ENCODE measurements around the gene HMX1.

HMX1 gene

DNA sequence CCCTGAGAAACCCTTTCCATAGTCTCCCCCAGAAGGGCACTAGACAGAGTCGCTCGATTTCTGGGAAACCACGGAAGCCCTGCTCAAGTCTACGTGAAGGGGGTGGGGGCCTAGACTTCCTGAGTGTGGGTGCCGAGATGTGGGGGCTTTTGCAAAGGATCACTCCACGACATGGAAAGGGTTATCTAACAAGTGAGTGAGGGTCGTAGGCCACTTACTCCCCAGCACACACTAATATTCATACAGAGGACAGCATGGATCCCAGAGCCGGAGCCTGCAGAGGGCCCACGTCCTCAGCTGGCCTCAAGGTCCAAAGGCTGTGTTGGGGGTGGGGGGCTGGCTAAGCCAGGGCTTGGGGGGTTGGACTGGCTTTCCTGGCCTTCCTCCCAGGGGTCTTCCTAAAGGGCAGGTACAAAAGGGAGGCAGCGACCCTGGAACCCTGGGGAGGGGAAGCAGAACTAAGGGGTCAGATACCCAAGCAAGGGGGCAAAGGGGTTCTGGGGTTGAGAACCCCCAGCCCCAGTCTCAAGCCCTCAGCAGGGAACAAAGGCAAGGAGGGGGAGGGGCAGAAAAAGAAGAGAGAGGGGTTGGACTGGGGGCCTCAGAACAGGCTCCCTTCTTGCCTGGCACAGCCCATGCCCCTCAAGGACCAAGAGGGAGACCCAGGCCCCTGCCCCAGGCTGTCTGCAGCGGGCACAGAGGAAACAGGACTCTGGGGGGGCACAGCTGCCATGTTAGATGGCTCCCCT, 1.6 kb downstream of the HMX1 start:
- Histone ChIP-seq H3K4me1 (ENCODE audit: control insufficient read depth in 5 of 5, insufficient read depth in 5 of 5, low read length in 5 of 5) (peaks cover 0 to 11% (median 8%) of the 10 kb centered on the region in 5 donors), H3K36me3 (ENCODE audit: control insufficient read depth in 5 of 5, insufficient read depth in 5 of 5, low read length in 5 of 5) (no peaks in the 10 kb centered on the region), H3K4me3 (ENCODE audit: low read depth in 1 of 5, low read length in 5 of 5) (no peak overlapping the region), H3K9ac (ENCODE audit: low read length in 5 of 5) (no peak overlapping the region), H3K9me3 (ENCODE audit: control insufficient read depth in 5 of 5, low read length in 5 of 5) (no peaks in the 10 kb centered on the region), H3K27ac (ENCODE audit: low read depth, low read length) (no peak overlapping the region), H3K27me3 (ENCODE audit: control insufficient read depth in 5 of 5, insufficient read depth in 4 of 5, low read length in 5 of 5) (peaks cover 71 to 80% (median 79%) of the 10 kb centered on the region in 5 donors)

DNA sequence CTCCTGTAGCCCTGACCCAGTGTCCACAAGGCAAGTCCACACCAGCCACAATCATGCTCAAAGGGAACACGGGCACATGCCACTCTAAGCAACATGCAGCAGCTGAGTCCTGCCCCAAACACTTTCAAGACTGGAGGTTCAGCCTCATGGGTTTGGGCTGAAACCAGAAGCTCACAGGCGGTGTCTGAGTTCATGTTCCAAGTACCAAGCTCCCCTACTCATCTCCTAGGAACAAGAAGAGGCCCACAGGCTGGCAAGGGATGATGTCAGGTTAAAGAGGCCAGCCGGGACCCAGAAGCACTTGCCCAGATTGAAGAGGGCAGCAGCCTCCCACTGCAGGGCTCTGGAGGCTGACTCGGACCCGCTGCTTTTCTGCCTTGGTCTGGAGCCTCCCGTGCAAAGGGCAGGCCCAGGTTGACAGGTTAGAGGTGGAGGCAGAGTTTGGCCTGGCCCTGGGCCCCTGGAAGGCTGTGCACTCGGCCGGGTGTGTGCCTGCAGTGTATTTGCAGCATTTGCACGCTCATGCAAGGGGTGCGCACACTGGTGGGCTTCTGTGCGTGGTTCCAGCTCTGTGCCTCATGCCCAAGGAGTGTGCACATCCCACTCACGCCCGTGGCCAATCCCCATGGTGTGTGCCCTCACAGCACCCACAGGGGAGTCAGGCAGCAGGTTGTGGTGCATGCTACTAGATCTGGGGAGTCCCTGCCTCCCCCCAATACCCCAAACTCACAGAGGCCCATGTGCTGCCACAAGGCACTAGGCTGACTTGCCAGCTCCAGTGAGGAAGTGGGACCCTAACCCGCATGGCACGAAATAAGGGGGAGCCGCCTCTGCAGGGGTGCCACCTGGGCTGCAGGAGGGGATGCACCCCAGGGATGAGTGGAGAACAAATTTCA, 2.4 kb downstream of the HMX1 start:
- Histone ChIP-seq H3K4me3 (ENCODE audit: low read depth in 1 of 5, low read length in 5 of 5) (no peak overlapping the region), H3K9ac (ENCODE audit: low read length in 5 of 5) (no peak overlapping the region), H3K9me3 (ENCODE audit: control insufficient read depth in 5 of 5, low read length in 5 of 5) (no peaks in the 10 kb centered on the region), H3K27ac (ENCODE audit: low read depth, low read length) (no peak overlapping the region), H3K27me3 (ENCODE audit: control insufficient read depth in 5 of 5, insufficient read depth in 4 of 5, low read length in 5 of 5) (peaks cover 71 to 80% (median 79%) of the 10 kb centered on the region in 5 donors), H3K36me3 (ENCODE audit: control insufficient read depth in 5 of 5, insufficient read depth in 5 of 5, low read length in 5 of 5) (no peaks in the 10 kb centered on the region), H3K4me1 (ENCODE audit: control insufficient read depth in 5 of 5, insufficient read depth in 5 of 5, low read length in 5 of 5) (peaks cover 0 to 11% (median 8%) of the 10 kb centered on the region in 5 donors)

GRCh38 chr4:8868321-8869001, 3.2 kb downstream of the HMX1 start:
- Histone ChIP-seq H3K36me3 (ENCODE audit: control insufficient read depth in 5 of 5, insufficient read depth in 5 of 5, low read length in 5 of 5) (no peaks in the 10 kb centered on the region), H3K9me3 (ENCODE audit: control insufficient read depth in 5 of 5, low read length in 5 of 5) (no peaks in the 10 kb centered on the region), H3K4me3 (ENCODE audit: low read depth in 1 of 5, low read length in 5 of 5) (no peak overlapping the region), H3K9ac (ENCODE audit: low read length in 5 of 5) (no peak overlapping the region), H3K27me3 (ENCODE audit: control insufficient read depth in 5 of 5, insufficient read depth in 4 of 5, low read length in 5 of 5) (peaks cover 71 to 80% (median 78%) of the 10 kb centered on the region in 5 donors), H3K27ac (ENCODE audit: low read depth, low read length) (no peak overlapping the region), H3K4me1 (ENCODE audit: control insufficient read depth in 5 of 5, insufficient read depth in 5 of 5, low read length in 5 of 5) (peaks cover 0 to 11% (median 8%) of the 10 kb centered on the region in 5 donors)

- Histone ChIP-seq H3K4me3 (ENCODE audit: low read depth in 1 of 5, low read length in 5 of 5) (no peak overlapping the region), H3K27me3 (ENCODE audit: control insufficient read depth in 5 of 5, insufficient read depth in 4 of 5, low read length in 5 of 5) (peaks cover 71 to 80% (median 78%) of the 10 kb centered on the region in 5 donors), H3K9ac (ENCODE audit: low read length in 5 of 5) (no peak overlapping the region), H3K9me3 (ENCODE audit: control insufficient read depth in 5 of 5, low read length in 5 of 5) (no peaks in the 10 kb centered on the region), H3K4me1 (ENCODE audit: control insufficient read depth in 5 of 5, insufficient read depth in 5 of 5, low read length in 5 of 5) (peaks cover 0 to 11% (median 8%) of the 10 kb centered on the region in 5 donors), H3K27ac (ENCODE audit: low read depth, low read length) (no peak overlapping the region), H3K36me3 (ENCODE audit: control insufficient read depth in 5 of 5, insufficient read depth in 5 of 5, low read length in 5 of 5) (no peaks in the 10 kb centered on the region)
Observed at GRCh38 chr4:8867624-8868320, 3.9 kb downstream of the HMX1 start.

- Histone ChIP-seq H3K9me3 (ENCODE audit: control insufficient read depth in 5 of 5, low read length in 5 of 5) (no peaks in the 10 kb centered on the region), H3K9ac (ENCODE audit: low read length in 5 of 5) (no peak overlapping the region), H3K4me1 (ENCODE audit: control insufficient read depth in 5 of 5, insufficient read depth in 5 of 5, low read length in 5 of 5) (peaks cover 0 to 4% (median under 1%) of the 10 kb centered on the region in 5 donors), H3K36me3 (ENCODE audit: control insufficient read depth in 5 of 5, insufficient read depth in 5 of 5, low read length in 5 of 5) (no peaks in the 10 kb centered on the region), H3K27me3 (ENCODE audit: control insufficient read depth in 5 of 5, insufficient read depth in 4 of 5, low read length in 5 of 5) (peaks cover 71 to 78% (median 75%) of the 10 kb centered on the region in 5 donors), H3K4me3 (ENCODE audit: low read depth in 1 of 5, low read length in 5 of 5) (no peak overlapping the region), H3K27ac (ENCODE audit: low read depth, low read length) (no peak overlapping the region)
Observed at GRCh38 chr4:8866828-8867623, 4.6 kb downstream of the HMX1 start.

DNA sequence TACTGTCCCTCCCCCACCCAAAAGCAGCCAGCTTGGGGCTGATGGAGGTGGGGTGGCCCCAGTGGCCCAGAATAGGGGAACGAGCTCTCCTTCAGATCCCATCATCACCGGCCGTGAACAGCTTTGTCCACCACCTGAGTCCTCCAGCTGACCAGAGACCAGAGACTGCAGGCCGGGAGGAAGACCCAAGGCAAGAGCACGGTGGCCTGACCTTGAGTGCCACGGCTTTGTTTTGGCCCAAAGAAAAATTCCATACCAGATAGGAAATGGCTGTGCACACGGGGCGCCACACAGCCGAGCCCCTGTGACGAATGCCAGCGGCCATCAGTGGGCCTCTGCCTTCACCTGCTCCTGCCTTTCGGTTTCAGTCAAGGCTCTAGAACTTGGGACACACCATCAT, 5.2 kb downstream of the HMX1 start:
- Histone ChIP-seq H3K27me3 (ENCODE audit: control insufficient read depth in 5 of 5, insufficient read depth in 4 of 5, low read length in 5 of 5) (peaks cover 77 to 84% (median 80%) of the 10 kb centered on the region in 5 donors), H3K9ac (ENCODE audit: low read length in 5 of 5) (no peak overlapping the region), H3K4me1 (ENCODE audit: control insufficient read depth in 5 of 5, insufficient read depth in 5 of 5, low read length in 5 of 5) (peaks cover 0 to 4% (median 0%) of the 10 kb centered on the region in 5 donors), H3K36me3 (ENCODE audit: control insufficient read depth in 5 of 5, insufficient read depth in 5 of 5, low read length in 5 of 5) (no peaks in the 10 kb centered on the region), H3K4me3 (ENCODE audit: low read depth in 1 of 5, low read length in 5 of 5) (no peak overlapping the region), H3K27ac (ENCODE audit: low read depth, low read length) (no peak overlapping the region), H3K9me3 (ENCODE audit: control insufficient read depth in 5 of 5, low read length in 5 of 5) (no peaks in the 10 kb centered on the region)

DNA sequence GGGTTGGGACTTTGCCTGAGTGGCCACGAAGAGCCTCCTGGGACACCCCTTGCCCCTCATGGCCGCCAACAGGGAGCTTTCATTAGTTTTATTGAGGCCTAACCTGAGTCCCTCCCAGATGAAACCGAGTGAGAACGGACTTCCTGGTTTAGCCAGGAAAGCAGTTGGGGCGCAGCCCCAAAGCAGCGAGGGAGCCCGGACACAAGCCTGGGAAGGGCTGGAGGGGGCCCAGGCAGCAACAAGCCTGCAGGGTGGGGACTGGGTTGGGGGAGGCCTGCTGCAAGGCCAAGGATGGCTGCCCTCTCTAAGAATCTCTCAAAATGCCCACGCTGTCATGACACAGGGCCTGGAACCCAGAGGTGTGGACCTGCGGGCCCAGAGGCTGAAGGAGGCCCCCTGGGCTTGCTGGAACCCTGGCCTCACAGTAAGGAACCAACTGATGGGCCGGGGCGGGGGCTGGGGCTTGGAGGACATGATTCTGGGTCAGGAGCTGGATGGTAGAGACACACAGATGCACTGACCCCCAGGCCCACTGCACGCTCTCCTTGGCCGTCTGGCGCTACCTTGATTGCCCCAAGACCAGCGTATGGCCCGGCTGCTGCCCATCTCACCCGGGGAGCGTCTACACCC, 5.8 kb downstream of the HMX1 start:
- Histone ChIP-seq H3K36me3 (ENCODE audit: control insufficient read depth in 5 of 5, insufficient read depth in 5 of 5, low read length in 5 of 5) (no peaks in the 10 kb centered on the region), H3K9me3 (ENCODE audit: control insufficient read depth in 5 of 5, low read length in 5 of 5) (no peaks in the 10 kb centered on the region), H3K27me3 (ENCODE audit: control insufficient read depth in 5 of 5, insufficient read depth in 4 of 5, low read length in 5 of 5) (peaks cover 80 to 89% (median 81%) of the 10 kb centered on the region in 5 donors), H3K4me3 (ENCODE audit: low read depth in 1 of 5, low read length in 5 of 5) (no peak overlapping the region), H3K27ac (ENCODE audit: low read depth, low read length) (no peak overlapping the region), H3K9ac (ENCODE audit: low read length in 5 of 5) (no peak overlapping the region), H3K4me1 (ENCODE audit: control insufficient read depth in 5 of 5, insufficient read depth in 5 of 5, low read length in 5 of 5) (peaks cover 0 to 8% (median 3%) of the 10 kb centered on the region in 5 donors)

DNA sequence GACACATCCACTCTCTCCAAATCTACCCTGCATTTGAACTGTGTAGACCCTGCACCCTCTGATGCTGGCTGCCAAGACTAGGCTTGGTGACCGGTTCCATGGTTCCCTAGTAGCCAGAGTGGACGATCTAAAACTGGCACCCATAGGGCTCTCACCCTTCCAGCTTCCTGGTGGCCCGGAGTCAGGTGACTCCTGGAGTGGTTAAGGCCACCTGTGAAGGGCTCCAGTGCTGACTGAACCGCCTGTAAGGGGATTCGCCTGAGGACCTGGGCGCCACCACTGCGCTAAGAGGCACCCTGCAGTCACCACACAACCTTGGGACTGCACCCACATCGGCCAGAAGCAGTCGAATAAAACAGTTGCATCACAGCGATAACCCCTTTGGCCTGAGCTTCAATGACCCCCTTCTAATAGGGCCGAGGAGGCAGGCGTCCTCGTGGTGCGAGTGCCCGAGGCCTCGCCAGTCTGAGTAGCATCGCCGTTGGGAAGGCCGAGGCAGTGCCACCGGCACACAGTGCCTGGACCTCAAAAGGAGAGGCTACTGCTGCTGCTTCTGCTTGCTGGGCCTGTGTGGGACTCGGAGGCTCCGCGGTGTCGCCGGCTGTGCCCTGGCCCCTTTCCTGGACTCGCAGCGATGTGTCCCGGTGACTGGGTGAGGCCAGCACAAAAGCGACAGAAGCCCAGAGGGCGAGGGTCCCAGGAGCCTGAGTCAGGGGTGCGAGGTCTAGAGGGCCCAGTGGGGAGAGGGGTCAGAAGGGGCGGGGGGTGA, 6.5 kb downstream of the HMX1 start:
- Histone ChIP-seq H3K27me3 (ENCODE audit: control insufficient read depth in 5 of 5, insufficient read depth in 4 of 5, low read length in 5 of 5) (peaks cover 77 to 91% (median 84%) of the 10 kb centered on the region in 5 donors), H3K9ac (ENCODE audit: low read length in 5 of 5) (no peak overlapping the region), H3K27ac (ENCODE audit: low read depth, low read length) (no peak overlapping the region), H3K9me3 (ENCODE audit: control insufficient read depth in 5 of 5, low read length in 5 of 5) (no peaks in the 10 kb centered on the region), H3K4me3 (ENCODE audit: low read depth in 1 of 5, low read length in 5 of 5) (no peak overlapping the region), H3K36me3 (ENCODE audit: control insufficient read depth in 5 of 5, insufficient read depth in 5 of 5, low read length in 5 of 5) (no peaks in the 10 kb centered on the region), H3K4me1 (ENCODE audit: control insufficient read depth in 5 of 5, insufficient read depth in 5 of 5, low read length in 5 of 5) (peaks cover 0 to 8% (median 3%) of the 10 kb centered on the region in 5 donors)

Measured in subcutaneous abdominal adipose tissue (tissue), 5 donors.